ENCODE data around the gene EPDR1. TPM values are rescaled to one million over a fixed set of nuclear protein-coding genes. Genes with fewer than 3 reads are reported as not detected.

EPDR1 gene
- total RNA-seq, 1 donor from 2014 or later: 20.0 TPM

DNA sequence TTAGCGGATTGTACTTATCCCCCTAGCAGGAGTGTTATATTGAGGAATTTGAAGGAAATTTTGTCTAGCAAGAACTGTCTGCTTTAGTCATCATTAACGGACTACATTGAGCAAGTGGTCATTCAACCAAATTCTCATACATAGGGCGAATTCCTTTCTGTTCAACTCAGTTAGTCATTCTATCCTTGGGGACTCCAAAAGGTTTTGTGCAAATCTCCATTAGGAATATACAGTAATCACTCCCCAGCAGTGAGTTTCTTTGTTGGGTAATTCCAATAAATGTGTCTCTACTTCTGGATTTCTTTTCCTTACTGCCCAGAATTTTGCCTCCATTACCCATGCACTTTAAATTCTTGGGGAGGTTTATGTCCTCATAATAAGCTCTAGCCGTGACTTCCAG lies 51.1 kb downstream of the EPDR1 start:
- DNase-seq (ENCODE audit: low spot score in 2 of 2) (no peak), FAIRE-seq (no peak)

DNA sequence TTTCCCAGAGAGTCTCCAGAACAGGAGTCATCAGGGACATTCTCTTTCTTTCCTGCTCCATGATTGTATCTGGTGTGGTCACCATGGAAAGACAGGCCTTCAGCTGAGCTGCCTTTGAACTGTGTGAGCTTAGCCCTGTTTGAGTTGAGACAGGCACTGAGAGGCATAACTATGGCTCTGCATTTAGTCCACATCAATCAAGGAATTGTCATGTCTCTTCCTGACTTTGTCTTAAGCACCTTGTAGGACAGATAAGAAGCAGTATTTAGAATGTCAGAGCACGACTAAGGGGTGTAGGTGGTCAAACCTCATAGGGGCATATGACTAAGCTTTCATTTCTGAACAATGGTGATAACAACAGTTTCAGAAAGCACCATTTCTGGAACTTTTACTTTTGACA lies 53.5 kb downstream of the EPDR1 start:
- FAIRE-seq (no peak), DNase-seq (ENCODE audit: low spot score in 2 of 2) (no peak)

DNA sequence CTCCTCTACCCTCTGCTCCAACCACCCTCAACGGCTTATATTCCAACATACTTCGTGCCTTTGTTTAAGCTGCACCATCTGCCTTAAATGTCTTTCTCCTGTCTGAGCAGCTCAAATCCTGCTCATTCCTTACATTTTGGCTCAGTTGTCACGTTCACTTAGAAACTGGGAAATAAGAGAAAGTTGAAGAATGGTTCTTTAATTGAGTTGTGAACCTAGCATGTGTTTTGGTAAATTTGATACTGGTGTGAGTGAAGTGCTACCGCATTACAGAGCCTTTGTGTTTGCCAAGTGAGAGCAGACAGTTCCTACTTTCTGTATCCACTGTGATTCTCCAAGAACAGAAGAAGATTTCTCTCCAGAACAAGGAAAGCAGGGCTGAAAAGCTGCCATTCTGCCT lies 54.3 kb downstream of the EPDR1 start:
- no peak for FAIRE-seq
- DNase-seq (ENCODE audit: low spot score in 2 of 2): no peak

DNA sequence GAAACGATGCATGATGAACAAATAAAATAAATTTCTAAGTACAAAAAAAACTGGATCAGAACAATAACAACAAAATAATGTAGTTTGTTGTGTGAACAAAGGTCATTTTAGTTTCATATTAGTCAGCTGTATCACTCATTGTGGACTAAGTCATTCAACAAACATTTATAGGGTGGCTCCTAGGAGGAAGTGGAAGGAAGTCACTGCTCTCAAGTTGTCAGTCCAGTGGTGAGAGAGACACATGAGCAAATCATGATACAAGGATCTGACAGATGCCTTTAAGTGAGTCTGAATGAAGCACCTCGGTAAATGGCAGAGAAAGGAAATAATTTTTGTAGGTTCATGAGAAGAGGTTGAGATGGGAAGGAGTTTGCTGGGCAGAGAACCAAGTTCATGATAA lies 56.8 kb downstream of the EPDR1 start:
- no peak for FAIRE-seq

DNA sequence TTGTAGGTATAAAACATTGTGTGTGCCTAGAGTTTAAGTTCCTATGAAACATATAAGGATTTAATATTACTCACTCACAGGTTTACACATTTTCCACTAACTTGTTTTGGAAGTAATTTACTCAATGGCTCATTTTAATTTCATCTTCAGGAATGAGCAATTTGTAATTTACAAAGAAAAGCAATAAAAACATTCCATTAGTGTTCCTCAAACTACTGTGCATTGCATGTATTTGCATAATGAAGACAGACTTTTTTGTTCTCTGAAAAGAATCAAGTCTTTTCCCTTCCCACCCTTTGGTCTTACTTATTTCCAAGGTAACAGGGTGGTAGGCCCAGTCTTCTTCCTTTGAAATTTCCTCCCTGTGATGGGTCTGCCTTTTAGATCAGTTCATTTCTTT lies 61.2 kb downstream of the EPDR1 start:
- DNase-seq (ENCODE audit: low spot score in 2 of 2) (no peak), FAIRE-seq (no peak)

More for the DNA sequence above, 56.8 kb downstream of the EPDR1 start:
- DNase-seq (ENCODE audit: low spot score in 2 of 2): no peak

DNA sequence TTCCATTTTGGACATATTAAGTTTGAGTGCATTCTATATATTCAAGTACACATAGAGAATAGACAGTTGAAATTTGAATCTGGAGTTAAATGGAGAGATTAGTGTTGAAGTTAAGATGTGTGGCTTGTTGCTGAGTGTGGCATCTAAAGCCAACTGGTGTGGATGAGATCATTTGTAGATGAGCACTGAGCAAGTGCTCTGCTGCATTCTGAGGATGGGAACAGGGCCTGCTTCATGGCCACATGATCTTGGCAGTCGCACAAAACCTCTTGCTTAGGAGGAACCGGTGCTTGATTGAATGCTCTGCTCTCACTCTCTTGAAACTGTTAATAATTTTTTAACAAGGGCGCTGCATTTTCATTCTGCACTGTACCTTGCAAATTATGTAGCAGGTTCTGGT lies 62.0 kb downstream of the EPDR1 start:
- DNase-seq (ENCODE audit: low spot score in 2 of 2) (no peak), FAIRE-seq (no peak)

DNA sequence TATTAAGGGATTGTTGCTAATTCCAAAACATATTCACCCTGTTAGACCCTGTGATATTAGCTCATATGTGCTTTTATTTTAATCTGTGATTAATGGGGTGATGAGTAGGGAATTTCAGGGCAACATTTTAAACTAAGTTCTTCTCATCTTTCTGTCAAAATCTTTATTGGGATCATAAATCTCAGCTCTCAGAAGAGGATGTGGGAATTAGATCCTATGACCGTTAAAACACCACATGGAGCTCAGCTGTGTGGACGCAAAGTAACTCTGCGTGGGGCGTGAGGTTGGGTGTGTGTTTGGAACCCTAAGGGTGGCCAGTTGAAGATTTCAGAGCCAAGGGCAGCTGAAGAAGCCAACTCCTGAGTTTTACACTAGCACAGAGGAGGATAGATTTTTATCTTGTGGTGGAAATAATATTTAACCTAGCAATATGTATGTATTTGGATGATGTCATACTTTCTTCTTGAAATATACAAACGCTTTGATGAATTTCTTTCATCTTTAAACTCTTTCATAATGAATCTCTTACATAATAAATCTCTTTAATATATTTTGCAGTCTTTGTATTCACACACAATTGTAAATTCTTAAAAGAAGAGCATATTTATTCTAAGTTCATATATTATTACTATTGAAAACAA lies 64.4 kb downstream of the EPDR1 start:
- no peak for DNase-seq (ENCODE audit: low spot score in 2 of 2)
- FAIRE-seq: no peak

DNA sequence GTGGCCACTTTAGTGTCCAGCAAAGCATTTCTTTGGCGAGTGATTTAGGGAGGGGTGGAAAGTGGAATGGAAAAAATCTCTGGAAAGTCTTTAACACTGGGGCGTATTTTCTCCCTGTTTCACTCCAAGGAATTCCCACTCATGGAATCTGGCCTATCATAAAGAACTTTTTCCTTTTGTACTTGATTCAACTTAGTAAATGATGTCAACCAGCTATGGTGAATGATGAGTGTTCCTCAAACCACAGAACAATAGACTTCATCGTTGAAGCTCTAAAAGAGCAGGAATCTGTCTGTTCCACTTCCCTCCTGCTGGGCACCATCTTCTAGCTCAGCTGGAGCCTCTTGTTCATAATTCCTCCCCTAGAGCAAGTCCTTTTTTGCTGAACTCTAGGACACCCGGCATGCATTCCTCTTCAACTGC lies 66.5 kb downstream of the EPDR1 start:
- FAIRE-seq (no peak), DNase-seq (ENCODE audit: low spot score in 2 of 2) (no peak)

DNA sequence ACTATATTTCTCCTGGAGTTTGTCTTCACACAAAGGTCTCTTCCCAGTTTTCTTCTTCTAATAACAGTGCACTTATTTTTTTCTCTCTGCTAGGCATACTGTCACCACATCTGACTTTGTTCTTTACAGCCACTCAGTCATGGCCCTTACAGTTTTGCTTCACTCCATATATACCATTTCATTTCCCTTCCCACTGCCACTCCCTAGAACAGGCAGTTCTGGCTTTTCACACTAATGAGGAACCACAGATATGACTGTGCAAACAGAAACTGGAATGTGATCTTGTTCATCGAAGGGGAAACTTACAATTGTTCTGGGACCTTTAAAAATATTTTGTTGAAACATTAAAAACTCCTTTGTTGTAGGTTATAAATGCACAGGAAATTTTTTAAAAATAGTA lies 67.3 kb downstream of the EPDR1 start:
- FAIRE-seq: no peak
- no peak for DNase-seq (ENCODE audit: low spot score in 2 of 2)

DNA sequence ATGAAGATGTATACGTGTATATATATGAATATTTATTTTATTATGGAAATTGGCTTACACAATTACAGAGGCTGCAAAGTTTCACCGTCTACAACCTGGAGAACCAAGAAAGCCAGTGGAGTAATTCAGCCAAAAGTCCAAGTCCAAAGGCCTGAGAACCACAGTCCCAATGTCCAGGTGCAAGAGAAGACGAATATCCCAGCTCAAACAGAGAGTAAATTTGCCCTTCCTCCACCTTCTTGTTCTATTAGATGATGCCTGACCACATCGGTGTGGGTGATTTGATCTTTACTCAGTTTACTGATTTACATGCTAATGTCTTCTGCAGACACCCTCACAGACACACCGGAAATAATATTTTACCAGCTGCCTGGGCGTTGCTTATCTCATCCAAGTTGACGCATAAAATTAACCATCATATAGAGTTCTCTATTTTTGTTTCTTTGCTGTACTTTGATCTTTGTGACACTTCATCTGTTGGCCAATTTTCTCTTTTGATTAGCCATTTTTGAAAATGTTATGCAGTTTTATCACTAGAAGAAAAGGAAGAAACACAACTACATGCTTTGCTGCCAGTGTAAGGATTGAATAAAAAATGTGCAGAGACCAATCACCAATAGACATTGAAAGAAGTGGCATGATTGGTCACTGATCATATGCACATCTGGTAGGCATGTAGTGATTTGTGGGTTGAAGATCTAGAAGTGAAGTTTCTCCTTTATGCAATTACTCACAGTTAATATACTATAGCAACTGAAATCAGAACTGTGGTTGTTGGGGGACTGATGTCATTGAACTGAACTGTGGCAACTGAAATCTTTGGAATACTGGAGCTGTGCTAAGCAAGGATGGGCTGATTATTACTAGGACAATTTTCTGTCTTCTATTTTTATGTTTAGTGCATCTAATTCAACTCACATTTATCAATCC lies 68.5 kb downstream of the EPDR1 start:
- FAIRE-seq: no peak
- no peak for DNase-seq (ENCODE audit: low spot score in 2 of 2)

DNA sequence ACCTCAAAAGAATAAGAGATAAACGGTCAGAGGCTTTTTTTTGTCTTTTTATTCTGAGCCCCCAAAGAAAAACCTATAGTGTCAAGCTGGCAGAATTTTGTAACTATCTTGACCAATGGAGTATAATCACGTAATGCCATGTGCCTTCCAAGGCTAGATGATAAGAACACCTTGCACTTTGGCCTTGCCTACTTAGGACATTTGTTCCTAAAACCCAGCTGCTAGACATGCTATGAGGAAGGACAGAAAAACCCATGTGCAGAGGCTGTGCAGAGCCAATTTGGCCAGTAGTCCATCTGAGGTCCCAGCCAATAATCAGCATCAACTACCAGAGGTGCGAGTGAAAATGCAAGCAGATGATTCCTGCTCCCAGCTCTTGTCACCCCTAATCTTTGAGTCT lies 69.9 kb downstream of the EPDR1 start:
- DNase-seq (ENCODE audit: low spot score in 2 of 2) (no peak), FAIRE-seq (no peak)

DNA sequence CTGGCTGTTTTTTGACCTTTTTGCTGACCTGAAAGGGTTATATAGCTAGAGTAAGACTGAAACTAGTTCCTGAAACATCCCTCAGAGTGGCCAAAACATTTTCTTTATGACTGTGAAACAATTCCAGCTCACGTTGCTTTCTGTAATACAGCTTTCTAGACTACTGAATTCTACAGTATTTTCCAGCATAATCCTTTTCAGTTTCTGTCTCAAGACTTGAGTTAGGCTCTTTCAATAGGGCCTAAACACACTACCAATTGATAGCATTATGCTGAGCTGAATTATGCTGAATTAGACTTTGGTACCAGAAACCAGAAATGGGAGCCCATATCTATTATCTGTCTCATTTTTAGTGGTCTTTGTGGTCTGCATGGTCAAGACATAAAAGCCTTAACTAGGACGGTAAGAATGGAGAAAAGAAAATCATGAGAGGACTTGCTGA lies 72.6 kb downstream of the EPDR1 start:
- DNase-seq (ENCODE audit: low spot score in 2 of 2): no peak
- FAIRE-seq: no peak

DNA sequence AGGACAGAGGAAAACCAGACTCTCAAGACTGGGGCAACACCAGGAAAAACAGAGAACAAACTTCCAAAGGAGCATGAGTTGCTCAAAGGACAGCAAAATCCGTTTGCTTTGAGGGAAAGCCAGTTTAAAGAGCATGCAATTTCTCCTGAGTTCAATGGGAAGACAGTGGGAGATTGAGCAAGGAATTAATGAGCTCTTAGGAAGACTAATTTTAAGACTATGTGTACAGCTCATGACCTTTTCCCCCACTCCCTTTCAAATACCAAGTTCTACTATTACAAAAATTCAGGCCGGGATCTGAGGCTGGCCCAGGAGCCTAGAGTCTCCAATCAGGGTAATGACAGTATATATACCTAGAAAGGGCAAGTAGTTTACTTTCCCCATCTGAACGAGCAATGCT lies 79.2 kb downstream of the EPDR1 start:
- no peak for FAIRE-seq
- DNase-seq (ENCODE audit: low spot score in 2 of 2): no peak

DNA sequence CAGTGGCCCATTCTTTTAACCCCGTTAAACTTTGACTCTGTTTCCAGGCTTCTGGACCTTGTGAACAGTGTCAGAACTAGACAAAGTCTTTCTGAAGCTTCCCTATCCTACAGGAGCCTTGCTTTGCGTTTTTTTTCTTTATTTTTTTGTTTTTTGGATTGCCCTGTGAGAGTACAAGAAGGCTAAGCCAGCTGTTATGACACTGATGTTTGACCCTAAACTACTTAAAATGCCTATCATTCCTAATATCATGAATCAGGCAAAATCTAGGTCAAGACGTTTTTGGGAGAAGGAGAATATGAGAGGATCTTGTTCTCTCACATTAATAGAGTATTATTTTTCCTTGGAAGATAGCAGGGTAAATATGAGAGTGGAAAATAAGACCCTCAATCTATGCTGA lies 79.8 kb downstream of the EPDR1 start:
- FAIRE-seq: no peak
- no peak for DNase-seq (ENCODE audit: low spot score in 2 of 2)

Other genes starting within 250 kb of the EPDR1 start
- gene GPR141, start 236.9 kb upstream of the EPDR1 start, total RNA-seq: not detected
- not detected for gene NME8, start 72.0 kb upstream of the EPDR1 start, total RNA-seq
- 1.2 TPM for gene SFRP4, start 3.8 kb upstream of the EPDR1 start, total RNA-seq

Measured in frontal cortex (tissue), 4 donors.